Activated T-cell treated with anti-CD3 and anti-CD28 coated beads, Interleukin-2, amount 50 U/mL, for 72 hours (primary cell): Measurements from ENCODE around the gene VENTX. TPM values are rescaled to one million over a fixed set of nuclear protein-coding genes. Genes with fewer than 3 reads are reported as not detected.

ENCODE experiments used
- ATAC-seq, 2 donors: fragments of 150-1000 bp; cut with Tn5 transposase; replicated peaks in 1 of 2; 2 replicates each; pipeline ENCODE4 v1.10.0; 2021; ENCODE audit warnings: moderate library complexity in 2 of 2, mild to moderate bottlenecking in 1 of 2
- DNase-seq, 2 donors: peaks; one replicate each; pipeline ENCODE4 v3.0.0; 2021 to 2022; ENCODE audit warnings: mixed read lengths in 1 of 2
- H3K27ac Mint-ChIP-seq: one replicate; pipeline ENCODE4 v1.8.0; 2022; ENCODE audit warnings: mild to moderate bottlenecking, moderate library complexity, mixed read lengths
- H3K27me3 Mint-ChIP-seq: one replicate; pipeline ENCODE4 v1.8.0; 2022; ENCODE audit warnings: low read depth, mixed read lengths
- H3K36me3 Mint-ChIP-seq, 2 donors: one replicate each; pipeline ENCODE4 v1.8.0; 2022; ENCODE audit warnings: mixed read lengths in 2 of 2, mild to moderate bottlenecking in 1 of 2; ENCODE audit not compliant: insufficient read depth in 2 of 2
- H3K4me1 Mint-ChIP-seq: one replicate; pipeline ENCODE4 v1.8.0; 2022; ENCODE audit warnings: low read depth, mixed read lengths
- H3K4me3 Mint-ChIP-seq, 2 donors: one replicate each; pipeline ENCODE4 v1.8.0; 2022; ENCODE audit warnings: mild to moderate bottlenecking in 2 of 2, mixed read lengths in 2 of 2, moderate library complexity in 2 of 2
- H3K9me3 Mint-ChIP-seq, 2 donors: one replicate each; pipeline ENCODE4 v1.8.0; 2022; ENCODE audit warnings: mixed read lengths in 2 of 2
- total RNA-seq, 2 donors: library from RNA; stranded (reverse); gene quantifications; one replicate each; pipeline ENCODE4 v1.2.3, GENCODE V29; 2022

VENTX gene, protein sequence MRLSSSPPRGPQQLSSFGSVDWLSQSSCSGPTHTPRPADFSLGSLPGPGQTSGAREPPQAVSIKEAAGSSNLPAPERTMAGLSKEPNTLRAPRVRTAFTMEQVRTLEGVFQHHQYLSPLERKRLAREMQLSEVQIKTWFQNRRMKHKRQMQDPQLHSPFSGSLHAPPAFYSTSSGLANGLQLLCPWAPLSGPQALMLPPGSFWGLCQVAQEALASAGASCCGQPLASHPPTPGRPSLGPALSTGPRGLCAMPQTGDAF
- under 1 TPM in 1 of 2 donors, not detected in 1; 0.21 TPM for total RNA-seq

GRCh38 chr10:133237588-133238465, at the start of gene VENTX:
VENTX (plus strand) TSS chr10:133237855; CDS start chr10:133237915, 60 bp downstream.
- no peak for ATAC-seq
- Mint-ChIP-seq H3K27ac (no peak within 1 kb of the TSS), H3K4me3 (peak within 1 kb of the TSS; percentile 46 to 52), H3K9me3 (no peaks in the 10 kb centered on the region), H3K27me3 (peaks cover 58% of the 10 kb centered on the region), H3K36me3 (no peaks in the 10 kb centered on the region), H3K4me1 (peaks cover 16% of the 10 kb centered on the region)
- DNase-seq: no peak

- ATAC-seq: no peak
These were observed 49.6 kb upstream of the VENTX start for GRCh38 chr10:133187906-133188681.

DNA sequence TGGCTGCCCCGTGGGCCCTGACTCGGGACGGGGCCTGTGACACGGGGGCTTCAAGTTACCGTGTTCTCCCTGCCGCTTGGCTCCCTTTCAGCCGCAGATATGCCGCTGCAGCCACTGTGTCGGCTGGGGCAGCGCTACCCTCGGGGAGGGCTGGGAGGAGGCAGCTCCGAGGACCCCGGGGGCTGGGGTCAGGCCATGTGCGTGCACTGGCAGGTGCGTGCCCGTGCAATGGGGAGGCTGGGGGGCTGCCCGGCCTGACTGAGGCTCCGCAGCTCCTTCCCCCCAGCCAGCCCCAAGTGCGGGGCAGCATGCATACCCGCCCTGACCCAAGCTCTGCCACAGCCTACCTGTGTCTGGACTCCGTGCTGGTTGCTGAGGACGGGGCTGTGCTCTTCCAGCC, 48.4 kb upstream of the VENTX start:
- Mint-ChIP-seq H3K36me3 (peaks cover 0 to 2% of the 10 kb centered on the region in 2 donors), H3K4me3 (no peak overlapping the region), H3K4me1 (no peaks in the 10 kb centered on the region), H3K27ac (no peak overlapping the region), H3K9me3 (peaks cover 3 to 4% of the 10 kb centered on the region in 2 donors), H3K27me3 (peaks cover 11% of the 10 kb centered on the region)
- ATAC-seq (no peak), DNase-seq (no peak)

More at GRCh38 chr10:133187906-133188681, 49.6 kb upstream of the VENTX start:
- peaks cover 5 to 7% of the 10 kb centered on the region in 2 donors for H3K9me3 Mint-ChIP-seq
- H3K4me1 Mint-ChIP-seq: no peaks in the 10 kb centered on the region
- peaks cover 0 to 2% of the 10 kb centered on the region in 2 donors for H3K36me3 Mint-ChIP-seq
- H3K27me3 Mint-ChIP-seq: peaks cover 11% of the 10 kb centered on the region
- no peak for DNase-seq
- no peak overlapping the region for H3K27ac Mint-ChIP-seq
- H3K4me3 Mint-ChIP-seq: no peak overlapping the region

DNA sequence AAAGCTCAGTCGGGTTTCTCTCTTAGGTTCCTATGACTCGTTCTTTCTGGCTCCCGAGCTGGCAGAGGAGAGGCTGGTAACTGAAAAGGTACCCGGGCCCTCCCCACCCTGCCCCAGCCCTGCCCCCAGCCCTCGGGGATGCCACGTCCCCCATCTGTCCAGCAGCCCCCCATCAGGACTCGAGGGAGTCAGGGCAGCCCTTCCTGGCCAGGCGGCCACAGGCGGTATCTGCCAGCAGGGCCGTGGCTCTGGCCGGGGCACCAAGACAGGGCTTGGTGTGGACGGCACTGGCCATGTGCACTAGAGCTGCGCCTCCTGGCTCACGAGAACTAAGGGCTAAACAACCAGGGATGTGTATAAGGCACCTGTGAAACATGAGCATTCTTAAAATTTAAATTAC, 47.9 kb upstream of the VENTX start:
- DNase-seq (no peak), ATAC-seq (no peak)
- Mint-ChIP-seq H3K36me3 (peaks cover 0 to 2% of the 10 kb centered on the region in 2 donors), H3K9me3 (peaks cover 0 to 2% of the 10 kb centered on the region in 2 donors), H3K4me3 (no peak overlapping the region), H3K4me1 (no peaks in the 10 kb centered on the region), H3K27me3 (peaks cover 11% of the 10 kb centered on the region), H3K27ac (no peak overlapping the region)

DNA sequence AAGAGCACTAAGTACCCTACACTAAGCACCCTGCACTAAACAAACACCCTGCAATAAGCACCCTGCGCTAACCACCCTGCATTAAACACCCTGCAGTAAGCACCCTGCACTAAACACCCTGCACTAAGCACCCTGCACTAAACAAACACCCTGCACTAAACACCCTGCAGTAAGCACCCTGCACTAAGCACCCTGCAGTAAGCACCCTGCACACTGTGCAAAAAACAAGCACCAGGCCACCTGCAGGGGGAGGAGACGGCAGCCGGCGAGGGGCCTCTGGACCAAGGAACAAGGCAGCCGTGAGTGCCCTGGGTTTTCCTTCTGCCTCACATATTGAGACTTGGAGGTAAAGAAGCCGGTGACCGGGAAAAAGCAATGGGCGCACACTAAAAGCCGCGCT, 47.4 kb upstream of the VENTX start:
- H3K9me3 Mint-ChIP-seq: peaks cover 0 to 2% of the 10 kb centered on the region in 2 donors
- H3K36me3 Mint-ChIP-seq: peaks cover 0 to 2% of the 10 kb centered on the region in 2 donors
- no peak overlapping the region for H3K4me3 Mint-ChIP-seq

DNA sequence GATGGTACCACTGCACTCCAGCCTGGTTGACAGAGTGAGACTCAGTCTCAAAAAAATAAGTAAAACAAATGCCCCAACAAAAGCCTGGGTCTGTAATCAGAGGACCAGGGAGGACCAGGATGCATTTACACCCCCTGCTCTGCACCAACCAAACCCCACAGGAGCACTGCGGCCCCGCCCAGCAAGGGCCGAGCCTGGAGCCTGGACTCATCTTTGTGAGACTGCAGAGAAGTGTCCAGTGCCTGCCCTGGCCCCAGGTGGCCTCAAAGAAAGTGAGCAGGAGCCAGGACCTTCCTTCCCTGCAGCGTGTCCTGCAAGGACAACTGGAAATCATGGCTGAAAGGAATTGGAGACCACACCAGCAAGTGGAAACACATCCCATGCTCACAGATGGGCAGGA, 46.0 kb upstream of the VENTX start:
- no peak overlapping the region for H3K4me3 Mint-ChIP-seq
- no peaks in the 10 kb centered on the region for H3K4me1 Mint-ChIP-seq
- H3K27me3 Mint-ChIP-seq: peaks cover 11% of the 10 kb centered on the region
- no peak overlapping the region for H3K27ac Mint-ChIP-seq
- H3K9me3 Mint-ChIP-seq: peaks cover 0 to 2% of the 10 kb centered on the region in 2 donors
- no peak for ATAC-seq
- H3K36me3 Mint-ChIP-seq: peaks cover 0 to 2% of the 10 kb centered on the region in 2 donors
- no peak for DNase-seq

More for the DNA sequence above, 47.4 kb upstream of the VENTX start:
- no peak for DNase-seq
- H3K4me1 Mint-ChIP-seq: no peaks in the 10 kb centered on the region
- ATAC-seq: no peak
- peaks cover 11% of the 10 kb centered on the region for H3K27me3 Mint-ChIP-seq
- H3K27ac Mint-ChIP-seq: no peak overlapping the region

DNA sequence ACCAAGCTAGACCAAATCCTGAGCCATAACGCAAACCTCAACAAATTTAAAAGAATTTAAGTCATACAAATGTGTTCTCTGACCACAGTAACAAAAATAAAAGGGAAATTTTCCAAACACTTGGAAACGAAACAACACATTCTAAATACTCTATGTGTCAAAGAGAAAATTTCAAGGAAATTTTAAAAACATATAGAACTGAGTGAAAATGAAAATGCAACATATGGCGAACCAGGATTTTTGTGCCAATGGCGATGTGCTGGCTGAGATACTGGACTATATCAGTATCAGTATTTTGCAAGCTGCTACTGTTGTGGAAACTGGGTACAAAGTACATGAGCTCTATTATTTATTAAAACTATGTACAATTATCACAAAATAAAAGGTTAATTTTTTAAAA, 43.5 kb upstream of the VENTX start:
- Mint-ChIP-seq H3K27me3 (peaks cover 11% of the 10 kb centered on the region), H3K4me3 (no peak overlapping the region)
- DNase-seq: no peak

GRCh38 chr10:133195096-133195495, 42.6 kb upstream of the VENTX start:
- H3K27ac Mint-ChIP-seq: no peak overlapping the region

More for the DNA sequence above, 43.5 kb upstream of the VENTX start:
- Mint-ChIP-seq H3K9me3 (peaks cover 0 to 2% of the 10 kb centered on the region in 2 donors), H3K36me3 (peaks cover 0 to 2% of the 10 kb centered on the region in 2 donors), H3K4me1 (no peaks in the 10 kb centered on the region), H3K27ac (no peak overlapping the region)
- ATAC-seq: no peak

DNA sequence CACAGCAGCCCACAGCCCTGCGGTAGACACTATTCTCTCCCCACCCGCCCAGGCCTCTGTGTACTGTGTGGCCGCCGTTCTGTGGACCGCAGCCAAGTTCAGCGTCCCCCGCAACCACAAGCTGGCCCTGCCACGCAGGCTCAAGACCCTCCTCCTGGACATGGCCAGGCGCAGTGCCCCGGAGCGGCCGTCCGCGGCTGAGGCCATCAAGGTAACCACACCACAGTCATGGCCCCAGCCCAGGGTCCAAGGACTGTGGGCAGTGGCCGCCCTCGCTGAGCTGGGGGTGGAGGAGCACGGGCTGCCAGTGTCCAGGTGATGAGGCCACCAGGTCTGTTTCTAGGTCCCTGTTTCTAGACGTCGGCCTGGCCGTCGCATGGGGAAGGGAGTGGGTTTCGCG, 42.0 kb upstream of the VENTX start:
- Mint-ChIP-seq H3K4me3 (no peak overlapping the region), H3K27ac (no peak overlapping the region), H3K27me3 (peaks cover 11% of the 10 kb centered on the region), H3K4me1 (no peaks in the 10 kb centered on the region), H3K36me3 (peaks cover 0 to 2% of the 10 kb centered on the region in 2 donors), H3K9me3 (peaks cover 0 to 2% of the 10 kb centered on the region in 2 donors)
- DNase-seq (no peak), ATAC-seq (no peak)

More at GRCh38 chr10:133195096-133195495, 42.6 kb upstream of the VENTX start:
- Mint-ChIP-seq H3K4me3 (no peak overlapping the region), H3K27me3 (peaks cover 11% of the 10 kb centered on the region), H3K4me1 (no peaks in the 10 kb centered on the region), H3K36me3 (peaks cover 0 to 2% of the 10 kb centered on the region in 2 donors), H3K9me3 (peaks cover 0 to 2% of the 10 kb centered on the region in 2 donors)
- no peak for DNase-seq
- ATAC-seq: no peak

GRCh38 chr10:133196221-133196915, 41.3 kb upstream of the VENTX start:
- Mint-ChIP-seq H3K9me3 (peaks cover 0 to 2% of the 10 kb centered on the region in 2 donors), H3K27me3 (peaks cover 11% of the 10 kb centered on the region), H3K4me1 (no peaks in the 10 kb centered on the region), H3K27ac (no peak overlapping the region), H3K36me3 (peaks cover 0 to 2% of the 10 kb centered on the region in 2 donors), H3K4me3 (no peak overlapping the region)
- DNase-seq (no peak), ATAC-seq (no peak)

DNA sequence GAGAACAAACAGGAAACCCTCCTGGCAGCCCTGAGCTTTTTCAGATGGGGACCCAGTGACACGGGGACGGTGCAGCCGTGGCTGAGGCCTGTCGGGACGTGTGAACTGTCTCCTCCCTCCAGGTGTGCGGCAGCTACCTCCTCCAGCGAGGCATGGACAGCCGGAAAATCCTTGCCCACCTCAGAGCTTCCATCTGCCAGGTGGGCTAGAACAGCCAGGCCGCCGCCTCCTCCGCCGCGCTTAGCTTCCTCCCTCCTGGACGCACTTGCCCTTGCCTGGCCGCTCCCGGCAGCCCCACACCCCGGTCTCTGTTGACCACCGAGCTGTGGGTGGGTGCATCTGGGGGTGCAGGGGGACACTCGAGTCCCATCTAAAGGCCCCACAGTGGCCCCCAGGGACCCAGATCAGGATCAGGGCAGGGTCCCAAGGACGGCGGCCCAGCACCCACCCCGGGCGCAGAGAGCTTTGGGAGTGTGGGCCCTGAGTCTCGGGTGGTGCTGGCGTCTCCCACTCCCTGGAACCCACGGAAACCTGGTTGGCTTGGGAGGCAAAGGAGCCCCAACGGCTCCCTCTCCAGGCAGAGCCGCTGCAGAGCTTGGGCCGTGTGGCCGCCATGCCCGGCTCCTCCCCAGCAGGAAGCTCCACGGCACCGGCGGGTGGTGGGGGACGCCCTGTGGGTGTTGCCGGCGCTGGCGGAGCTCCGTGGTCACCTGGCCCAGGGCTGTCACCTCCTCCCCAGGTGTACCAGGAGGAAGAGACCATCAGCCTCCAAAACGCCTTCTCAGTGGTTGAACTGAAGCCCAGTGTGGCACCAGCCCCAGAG, 40.5 kb upstream of the VENTX start:
- ATAC-seq: no peak
- peaks cover 0 to under 1% of the 10 kb centered on the region in 2 donors for H3K9me3 Mint-ChIP-seq
- no peak overlapping the region for H3K27ac Mint-ChIP-seq

More for the DNA sequence above, 40.5 kb upstream of the VENTX start:
- Mint-ChIP-seq H3K4me3 (no peak overlapping the region), H3K36me3 (peaks cover 0 to under 1% of the 10 kb centered on the region in 2 donors), H3K4me1 (no peaks in the 10 kb centered on the region), H3K27me3 (peaks cover 6% of the 10 kb centered on the region)
- no peak for DNase-seq
